Cardiac septum (tissue), 1 donor: ENCODE results near the gene C9. TPM values are rescaled to one million over a fixed set of nuclear protein-coding genes. Genes with fewer than 3 reads are reported as not detected.

ENCODE experiments used
- DNase-seq: peaks from one replicate; pipeline ENCODE4 v3.0.0-alpha.2; 2020; ENCODE audit warnings: low spot score
- intact Hi-C: fragments of 100-400 bp; cut with DNase I; formaldehyde crosslinking; loops from one replicate; pipeline ENCODE4 v1.14.0; 2022
- total RNA-seq: library from RNA; stranded (reverse); fragmentation: NEBNext Ultra II Directional; extraction: Animal tissue kit (Norgen Biotek cat#: 25700); gene quantifications from one replicate; pipeline ENCODE4 v1.2.1, GENCODE V29; 2021
- donor health status: DM: no; HTN: no; CAD: no.

C9 gene
- total RNA-seq, 1 donor from 2014 or later = not detected

GRCh38 chr5:39377613-39378012 is 13.3 kb upstream of the C9 start:
- DNase-seq = no peak
- intact Hi-C loops = loop anchor here (2.0 kb wide), 2 partner anchors 47 to 193 kb away; partner anchors contain the start of gene DAB2

- DNase-seq = no peak
- intact Hi-C loops = loop anchor here (1.0 to 2.0 kb wide), 3 partner anchors 48 to 194 kb away; partner anchors contain the start of gene DAB2
Observed at GRCh38 chr5:39376293-39376714, 12.0 kb upstream of the C9 start.

- no peak for DNase-seq
- intact Hi-C loops = no loop called here
Observed at GRCh38 chr5:39373791-39374190, 9.5 kb upstream of the C9 start.

GRCh38 chr5:39371367-39371635 is 7.0 kb upstream of the C9 start:
- intact Hi-C loops = no loop called here

GRCh38 chr5:39370555-39371366 is 6.5 kb upstream of the C9 start:
- intact Hi-C loops = no loop called here
- DNase-seq = no peak

More at GRCh38 chr5:39371367-39371635, 7.0 kb upstream of the C9 start:
- no peak for DNase-seq

- DNase-seq = no peak
- intact Hi-C loops = no loop called here
Observed at GRCh38 chr5:39369123-39369815, 5.0 kb upstream of the C9 start.

- no peak for DNase-seq
- intact Hi-C loops = no loop called here
Observed at GRCh38 chr5:39368116-39368515, 3.8 kb upstream of the C9 start.

GRCh38 chr5:39367711-39368110 is 3.4 kb upstream of the C9 start:
- intact Hi-C loops = no loop called here
- DNase-seq = no peak

- intact Hi-C loops = no loop called here
- no peak for DNase-seq
Observed at GRCh38 chr5:39363217-39363616, 1.1 kb downstream of the C9 start.

GRCh38 chr5:39362646-39363045 is 1.6 kb downstream of the C9 start:
- intact Hi-C loops = no loop called here
- no peak for DNase-seq

- no peak for DNase-seq
- intact Hi-C loops = no loop called here
Observed at GRCh38 chr5:39361306-39361705, 3.0 kb downstream of the C9 start.

GRCh38 chr5:39360471-39361111 is 3.7 kb downstream of the C9 start:
- intact Hi-C loops = no loop called here
- no peak for DNase-seq

GRCh38 chr5:39356263-39356662 is 8.0 kb downstream of the C9 start:
- intact Hi-C loops = no loop called here
- no peak for DNase-seq

- intact Hi-C loops = no loop called here
- DNase-seq = no peak
Observed at GRCh38 chr5:39355324-39355723, 9.0 kb downstream of the C9 start.

GRCh38 chr5:39353717-39354399 is 10.4 kb downstream of the C9 start:
- no peak for DNase-seq
- intact Hi-C loops = no loop called here

GRCh38 chr5:39352951-39353350 is 11.3 kb downstream of the C9 start:
- DNase-seq = no peak
- intact Hi-C loops = no loop called here

- DNase-seq = no peak
- intact Hi-C loops = no loop called here
Observed at GRCh38 chr5:39352170-39352569, 12.1 kb downstream of the C9 start.

- intact Hi-C loops = no loop called here
Observed at GRCh38 chr5:39349484-39349883, 14.8 kb downstream of the C9 start.

GRCh38 chr5:39342460-39342859 is 21.8 kb downstream of the C9 start:
- intact Hi-C loops = no loop called here
- DNase-seq = no peak

More at GRCh38 chr5:39349484-39349883, 14.8 kb downstream of the C9 start:
- DNase-seq = no peak

- intact Hi-C loops = no loop called here
- no peak for DNase-seq
Observed at GRCh38 chr5:39341896-39342295, 22.4 kb downstream of the C9 start.
